ENCODE results near the gene ALK. TPM values are rescaled to one million over a fixed set of nuclear protein-coding genes. Genes with fewer than 3 reads are reported as not detected.
"Not testable (repeated sequence)": the region's sequence is repeated elsewhere in the genome, so short reads cannot be mapped to it uniquely, and the experiment has no call there.

Gene ALK
- total and polyA plus RNA-seq, 12 donors, result 0.09 to 1.8 (median 0.53) TPM; not detected in 1

GRCh38 chr2:29751390-29751789, 170.0 kb downstream of the ALK start:
- H3K27me3 ChIP-seq, result no peaks in the 10 kb centered on the region
- H3K36me3 ChIP-seq (replicated peaks in 1 of 2), result no peaks in the 10 kb centered on the region
- no peak for DNase-seq
- H3K4me3 ChIP-seq, result no peak overlapping the region
- no peaks in the 10 kb centered on the region for H3K4me1 ChIP-seq (replicated peaks in 1 of 2)
- 72 to 91% (median 84%) methylated on average over 6 of the region's 6 CpGs for WGBS, 4 donors
- H3K9me3 ChIP-seq (replicated peaks in 1 of 3), result no peaks in the 10 kb centered on the region
- H3K27ac ChIP-seq, result no peak overlapping the region
- intact Hi-C loops (cut with DNase I), result no loop called here
- TF ChIP-seq POLR2A (IDR thresholded peaks at IDR 0.05), result no peak
- TF ChIP-seq CTCF (IDR thresholded peaks at IDR 0.05), result no peak

- H3K27me3 ChIP-seq; H3K36me3 ChIP-seq (replicated peaks in 1 of 2); H3K4me1 ChIP-seq (replicated peaks in 1 of 2); DNase-seq; H3K27ac ChIP-seq; H3K9me3 ChIP-seq (replicated peaks in 1 of 3); H3K4me3 ChIP-seq; intact Hi-C loops (cut with DNase I): not testable (repeated sequence)
- 85 to 93% (median 88%) methylated on average over 3 of the region's 3 CpGs for WGBS, 4 donors
These were observed 170.9 kb downstream of the ALK start for GRCh38 chr2:29750463-29750862.

GRCh38 chr2:29749843-29750242, 171.5 kb downstream of the ALK start:
- no peaks in the 10 kb centered on the region for H3K27me3 ChIP-seq
- intact Hi-C loops (cut with DNase I), result no loop called here
- H3K4me1 ChIP-seq (replicated peaks in 1 of 2), result no peaks in the 10 kb centered on the region
- no peaks in the 10 kb centered on the region for H3K36me3 ChIP-seq (replicated peaks in 1 of 2)
- H3K9me3 ChIP-seq (replicated peaks in 1 of 3), result no peaks in the 10 kb centered on the region
- 77 to 86% (median 85%) methylated on average over 4 to 5 of the region's 5 CpGs for WGBS, 4 donors
- H3K4me3 ChIP-seq, result no peak overlapping the region
- no peak for TF ChIP-seq CTCF (IDR thresholded peaks at IDR 0.05)
- no peak overlapping the region for H3K27ac ChIP-seq
- no peak for DNase-seq

GRCh38 chr2:29749041-29749440, 172.3 kb downstream of the ALK start:
- intact Hi-C loops (cut with DNase I), result no loop called here

More at GRCh38 chr2:29749041-29749440, 172.3 kb downstream of the ALK start:
- Histone ChIP-seq H3K27me3 (no peaks in the 10 kb centered on the region), H3K9me3 (replicated peaks in 1 of 3) (no peaks in the 10 kb centered on the region), H3K36me3 (replicated peaks in 1 of 2) (no peaks in the 10 kb centered on the region), H3K4me3 (no peak overlapping the region), H3K27ac (no peak overlapping the region), H3K4me1 (replicated peaks in 1 of 2) (no peaks in the 10 kb centered on the region)
- WGBS, 4 donors, result 75 to 83% (median 76%) methylated on average over 1 of the region's 1 CpG
- TF ChIP-seq CTCF (IDR thresholded peaks at IDR 0.05) (no peak), POLR2A (IDR thresholded peaks at IDR 0.05) (no peak)
- DNase-seq, result no peak
